Right cardiac atrium (tissue), 5 donors: ENCODE results near the gene OVOL1. TPM values are rescaled to one million over a fixed set of nuclear protein-coding genes. Genes with fewer than 3 reads are reported as not detected.
"Not testable (repeated sequence)": the region's sequence is repeated elsewhere in the genome, so short reads cannot be mapped to it uniquely, and the experiment has no call there.

Experiments
- ATAC-seq, 2 donors: fragments of 200-7000 bp; cut with Tn5 transposase; one replicate each; pipeline versions ENCODE4 v1.8.0 to v1.9.1; 2020; ENCODE audit warnings: moderate library complexity in 2 of 2, mild to moderate bottlenecking in 1 of 2
- DNase-seq, 3 donors: peaks; one replicate each; pipeline ENCODE4 v3.0.0-alpha.2; 2020
- H3K27ac ChIP-seq: one replicate; pipeline ENCODE4 v1.5.1; 2013; ENCODE audit warnings: mild to moderate bottlenecking, low read length, control low read depth, moderate library complexity
- H3K27me3 ChIP-seq: one replicate; pipeline ENCODE4 v1.6.1; 2013; ENCODE audit not compliant: control insufficient read depth, insufficient read depth
- H3K4me1 ChIP-seq: one replicate; pipeline ENCODE4 v1.6.1; 2013; ENCODE audit warnings: low read length; ENCODE audit not compliant: control insufficient read depth, insufficient read depth
- H3K4me3 ChIP-seq: one replicate; pipeline ENCODE4 v1.5.1; 2013; ENCODE audit warnings: low read length, control low read depth
- H3K9me3 ChIP-seq: one replicate; pipeline ENCODE4 v1.6.1; 2013; ENCODE audit warnings: low read length; ENCODE audit not compliant: control insufficient read depth
- WGBS: extraction: QIAGEN DNeasy Blood & Tissue Kit; methylation state at CpG from one replicate; pipeline ENCODE4 v1.1.7; 2013; 5-methylcytosine and 5-hydroxymethylcytosine counted together
- intact Hi-C, 4 donors: fragments of 100-400 bp; cut with DNase I; formaldehyde crosslinking; loops; one replicate each; pipeline versions ENCODE4 v1.11.0 to v1.14.0; 2022 to 2023
- long read RNA-seq, 4 donors: library from polyadenylated mRNA; unstranded; transcript quantifications; one replicate each; pipeline ENCODE4 v2.0.0, GENCODE V29; 2020 to 2021
- polyA plus RNA-seq: library from polyadenylated mRNA; stranded (reverse); fragments of 200-250 nt; gene quantifications from one replicate; pipeline ENCODE4 v1.2.3, GENCODE V29; 2013
- total RNA-seq, 4 donors: library from RNA; stranded (reverse); fragmentation: NEBNext Ultra II Directional; extraction: Animal tissue kit (Norgen Biotek cat#: 25700); gene quantifications; one replicate each; pipeline ENCODE4 v1.2.1, GENCODE V29; 2021
- donor health status: healthy with polysubstance abuse.
- donor health status: DM: no; HTN: yes; CAD: no.
- donor health status: DM: no; HTN: no; CAD: no.
- donor health status: DM: no; HTN: yes; CAD: no; lungs with severe emphysema.
- donor health status: DM: yes; HTN: yes; CAD: no.

The OVOL1 gene
- not detected for total RNA-seq
- polyA plus RNA-seq = not detected
- long read RNA-seq, donor 1 = 0 reads
- long read RNA-seq, donor 2 = 0 reads
- long read RNA-seq, donor 3 = 0 reads
- long read RNA-seq, donor 4 = 0 reads

DNA sequence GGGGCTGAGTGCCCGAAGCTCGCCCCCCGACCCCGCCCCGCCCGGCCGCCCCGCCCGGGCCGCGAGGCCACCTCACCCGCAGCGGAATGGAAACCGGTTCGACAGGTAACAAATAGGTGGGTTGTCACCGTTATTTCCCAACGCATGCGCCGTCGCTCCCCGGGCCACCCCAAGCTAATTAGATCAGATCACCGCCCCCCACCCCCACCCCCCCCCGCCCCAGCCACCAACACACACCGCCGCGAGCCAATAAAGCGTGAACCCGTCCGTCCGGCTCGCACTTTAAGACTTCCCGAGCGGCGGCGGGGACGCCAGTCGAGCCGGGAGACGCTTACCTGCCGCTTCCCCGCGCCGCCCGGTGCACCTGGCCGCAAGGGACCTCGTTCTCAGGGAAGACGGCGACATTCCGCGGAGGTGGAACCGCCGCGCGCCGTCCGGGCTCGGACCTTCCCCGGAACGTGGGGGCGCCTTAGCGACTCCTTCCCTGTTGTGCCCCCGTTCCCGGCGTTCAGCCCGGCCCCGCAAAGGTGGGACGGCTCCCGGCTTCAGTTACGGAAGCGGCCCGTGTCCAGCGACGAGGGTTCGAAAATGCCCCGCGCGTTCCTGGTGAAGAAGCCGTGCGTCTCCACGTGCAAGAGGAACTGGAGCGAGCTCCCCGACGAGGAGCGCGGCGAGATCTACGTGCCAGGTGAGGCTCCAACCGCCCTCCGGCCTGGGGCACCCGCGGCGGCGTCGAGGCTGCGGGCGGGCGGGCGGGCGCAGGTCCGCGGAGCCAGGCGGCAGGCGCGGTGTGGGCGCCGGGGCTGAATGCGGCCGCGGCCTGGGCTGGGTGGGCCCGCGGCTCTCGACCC is at the start of gene OVOL1:
TSS of gene OVOL1 (plus strand) at position 278 of the 851 bp plus-strand sequence. CDS start at position 589, 311 bp downstream.
- WGBS = 2% methylated on average over 112 of the region's 112 CpGs
- no peak within 1 kb of the TSS for H3K27ac ChIP-seq
- intact Hi-C loops = no loop called here
- H3K9me3 ChIP-seq = no peaks in the 10 kb centered on the region
- H3K4me1 ChIP-seq = no peaks in the 10 kb centered on the region
- ATAC-seq (no peak), DNase-seq (no peak)
- no peaks in the 10 kb centered on the region for H3K27me3 ChIP-seq
- peak within 1 kb of the TSS; percentile 21 for H3K4me3 ChIP-seq

DNA sequence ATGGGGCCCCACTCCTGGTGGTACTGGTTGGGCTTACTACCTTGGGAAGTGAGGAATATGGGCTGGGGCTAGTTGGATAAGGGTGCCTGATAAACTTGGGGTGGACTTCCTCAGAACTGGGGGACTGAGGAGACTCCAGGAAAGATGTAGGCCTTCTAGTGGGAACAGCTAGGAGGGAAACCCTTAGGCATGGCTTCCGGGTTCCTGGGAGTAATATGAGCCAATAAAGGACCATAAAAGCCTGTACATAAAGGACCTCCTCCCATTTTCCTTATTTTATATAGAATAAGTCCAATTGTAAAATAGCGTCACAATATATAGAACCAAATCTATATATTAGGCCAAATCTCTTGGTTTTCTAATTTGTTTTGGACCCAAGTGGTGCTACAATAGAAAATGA is 47.8 kb upstream of the OVOL1 start:
- intact Hi-C loops = no loop called here
- no peaks in the 10 kb centered on the region for H3K27me3 ChIP-seq
- no peak overlapping the region for H3K4me3 ChIP-seq
- 92% methylated on average over 2 of the region's 2 CpGs for WGBS
- no peak for DNase-seq
- no peaks in the 10 kb centered on the region for H3K9me3 ChIP-seq
- no peak overlapping the region for H3K27ac ChIP-seq
- no peaks in the 10 kb centered on the region for H3K4me1 ChIP-seq
- no peak for ATAC-seq

DNA sequence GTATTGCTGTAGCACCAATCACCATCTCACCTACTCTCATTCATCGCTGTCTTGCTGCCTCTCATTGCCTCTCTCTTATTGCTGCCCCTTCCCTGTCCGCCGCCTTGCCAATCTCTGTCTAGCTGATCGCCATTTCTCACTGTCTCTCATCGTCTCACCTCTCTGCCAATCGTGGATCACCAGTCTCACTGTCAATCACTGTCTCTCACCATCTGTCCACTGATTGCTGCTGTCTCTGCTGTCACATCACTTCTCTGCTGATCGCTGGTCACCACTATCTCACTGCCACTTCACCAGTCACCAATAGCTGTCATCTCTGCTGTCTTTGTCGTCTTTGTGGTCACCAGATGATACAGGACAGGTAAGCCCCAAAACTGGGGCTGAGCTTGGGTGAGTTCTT is 45.7 kb upstream of the OVOL1 start:
- Histone ChIP-seq H3K27ac (no peak overlapping the region), H3K4me1 (no peaks in the 10 kb centered on the region), H3K27me3 (no peaks in the 10 kb centered on the region), H3K4me3 (no peak overlapping the region), H3K9me3 (no peaks in the 10 kb centered on the region)
- intact Hi-C loops = no loop called here
- 77% methylated on average over 8 of the region's 8 CpGs for WGBS
- DNase-seq (no peak), ATAC-seq (no peak)

DNA sequence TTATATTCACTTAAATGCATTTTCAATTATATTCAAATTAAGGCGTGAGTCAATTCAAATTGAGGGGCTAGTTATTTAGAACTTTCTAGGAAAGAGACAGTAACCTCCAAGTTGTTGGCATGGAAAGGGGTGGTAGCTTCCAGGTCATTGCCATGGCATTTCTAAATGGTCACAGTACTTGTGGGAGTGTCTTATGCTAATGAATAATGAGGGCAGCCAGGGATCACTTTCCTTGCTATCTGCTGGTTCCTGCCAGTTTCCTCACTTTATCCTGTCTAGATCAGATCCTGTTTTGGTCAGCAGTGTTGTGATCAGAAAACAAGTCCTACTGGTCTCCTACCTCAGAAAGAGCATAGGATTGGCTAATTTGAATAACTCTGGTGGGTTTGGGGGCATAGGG is 44.5 kb upstream of the OVOL1 start:
- 89% methylated on average over 1 of the region's 1 CpG for WGBS

DNA sequence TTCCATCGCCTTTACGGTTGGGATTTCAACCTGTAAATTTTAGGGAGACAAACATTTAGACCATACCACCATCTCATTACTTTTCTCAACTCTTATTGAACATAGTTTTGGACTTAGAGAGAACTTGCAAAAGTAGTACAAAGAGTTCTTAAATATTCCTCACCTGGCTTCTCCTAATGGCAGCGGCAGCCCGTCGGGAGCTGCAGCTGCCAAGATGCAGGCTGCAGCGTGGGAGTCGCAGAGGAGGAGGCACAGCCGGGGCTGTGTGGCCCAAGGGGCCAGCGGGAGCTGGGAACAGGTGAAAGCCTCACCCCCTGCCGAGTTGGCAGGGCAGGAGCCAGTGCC is 43.2 kb upstream of the OVOL1 start:
- Histone ChIP-seq H3K4me3 (no peak overlapping the region), H3K4me1 (no peaks in the 10 kb centered on the region), H3K27ac (no peak overlapping the region), H3K27me3 (no peaks in the 10 kb centered on the region), H3K9me3 (no peaks in the 10 kb centered on the region)
- 72% methylated on average over 10 of the region's 10 CpGs for WGBS
- ATAC-seq (no peak), DNase-seq (no peak)
- intact Hi-C loops = no loop called here

More for the DNA sequence above, 44.5 kb upstream of the OVOL1 start:
- Histone ChIP-seq H3K27ac (no peak overlapping the region), H3K27me3 (no peaks in the 10 kb centered on the region), H3K4me3 (no peak overlapping the region), H3K9me3 (no peaks in the 10 kb centered on the region), H3K4me1 (no peaks in the 10 kb centered on the region)
- intact Hi-C loops = no loop called here
- DNase-seq = no peak
- no peak for ATAC-seq

DNA sequence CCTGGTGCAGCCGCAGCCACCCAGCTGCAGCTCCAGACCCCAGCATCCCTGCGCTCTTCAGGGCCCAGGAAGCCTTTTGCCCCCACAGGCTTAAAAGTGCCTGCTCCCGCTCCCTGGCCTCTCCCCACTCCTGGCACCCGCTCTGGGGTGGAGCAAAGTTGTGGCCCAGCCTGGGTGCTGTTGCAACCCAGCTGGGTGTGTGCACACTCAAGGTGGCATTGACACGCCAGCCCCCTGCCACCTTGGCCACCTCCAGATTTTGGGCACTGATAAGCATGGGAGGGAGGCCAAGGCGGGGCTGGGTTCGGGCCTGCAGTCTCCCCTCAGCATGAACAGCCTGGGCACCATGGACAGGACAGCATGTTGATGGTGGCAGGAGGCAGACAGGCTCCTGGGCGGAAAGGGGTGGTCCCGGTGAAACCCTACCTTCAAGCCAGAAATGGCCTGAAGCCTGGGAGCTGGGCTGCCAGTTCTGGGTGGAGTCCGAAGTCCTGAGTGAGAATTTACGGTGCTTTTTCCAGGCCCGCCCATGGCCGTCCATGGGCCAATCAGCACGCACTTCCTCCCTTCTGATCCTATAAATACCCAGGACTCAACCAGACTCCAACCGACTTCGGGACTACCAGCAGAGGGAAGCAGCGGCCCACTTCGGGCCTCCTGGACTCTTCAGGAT is 42.7 kb upstream of the OVOL1 start:
- H3K9me3 ChIP-seq = no peaks in the 10 kb centered on the region
- peak; percentile 51 to 57 for ATAC-seq
- no peaks in the 10 kb centered on the region for H3K27me3 ChIP-seq
- intact Hi-C loops = no loop called here
- peak in 1 of 3 donors; percentile 17 for DNase-seq
- H3K27ac ChIP-seq = no peak overlapping the region
- no peaks in the 10 kb centered on the region for H3K4me1 ChIP-seq
- H3K4me3 ChIP-seq = no peak overlapping the region
- 73% methylated on average over 18 of the region's 18 CpGs for WGBS

DNA sequence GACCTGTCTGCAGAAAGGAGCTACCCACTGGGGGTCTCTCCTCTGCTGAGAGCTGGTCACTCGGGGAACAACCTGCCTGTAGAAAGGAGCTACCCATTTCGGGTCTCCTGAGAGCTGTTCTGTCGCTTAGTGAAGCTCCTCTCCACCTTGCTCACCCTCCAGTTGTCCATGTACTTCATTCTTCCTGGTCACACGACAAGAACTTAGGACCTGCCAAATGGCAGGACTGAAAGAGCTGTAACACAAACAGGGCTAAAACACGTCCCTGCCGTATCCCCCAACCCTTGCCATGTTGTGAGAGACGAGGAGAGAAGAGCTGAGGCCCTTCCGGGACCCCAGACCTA is 42.2 kb upstream of the OVOL1 start:
- ATAC-seq (no peak), DNase-seq (no peak)
- no peaks in the 10 kb centered on the region for H3K9me3 ChIP-seq
- H3K27ac ChIP-seq = no peak overlapping the region
- no peaks in the 10 kb centered on the region for H3K27me3 ChIP-seq
- intact Hi-C loops = no loop called here
- WGBS = 79% methylated on average over 8 of the region's 8 CpGs
- H3K4me3 ChIP-seq = no peak overlapping the region
- no peaks in the 10 kb centered on the region for H3K4me1 ChIP-seq

DNA sequence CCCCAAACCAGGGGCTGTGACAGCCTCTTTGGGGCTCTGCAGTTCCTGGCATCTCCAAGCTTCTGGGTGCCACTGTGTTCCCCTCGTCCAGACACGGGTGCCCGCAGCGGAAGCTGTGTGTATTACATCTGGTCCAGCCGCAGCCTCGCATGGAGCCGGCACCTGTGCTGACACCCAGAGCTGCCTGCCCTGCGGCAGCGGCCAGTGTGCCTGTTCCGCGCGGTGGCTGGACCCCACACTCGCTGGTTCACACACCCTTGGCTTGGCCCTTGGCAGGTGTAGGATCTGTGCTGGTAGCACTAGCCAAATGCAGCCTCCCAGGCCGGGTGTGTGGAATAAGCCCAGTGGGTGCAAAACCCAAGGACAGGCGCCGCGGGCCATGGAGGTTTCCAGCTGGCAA is 41.8 kb upstream of the OVOL1 start:
- WGBS = 91% methylated on average over 17 of the region's 17 CpGs
- ATAC-seq = peak in 1 of 2 donors; percentile 33

DNA sequence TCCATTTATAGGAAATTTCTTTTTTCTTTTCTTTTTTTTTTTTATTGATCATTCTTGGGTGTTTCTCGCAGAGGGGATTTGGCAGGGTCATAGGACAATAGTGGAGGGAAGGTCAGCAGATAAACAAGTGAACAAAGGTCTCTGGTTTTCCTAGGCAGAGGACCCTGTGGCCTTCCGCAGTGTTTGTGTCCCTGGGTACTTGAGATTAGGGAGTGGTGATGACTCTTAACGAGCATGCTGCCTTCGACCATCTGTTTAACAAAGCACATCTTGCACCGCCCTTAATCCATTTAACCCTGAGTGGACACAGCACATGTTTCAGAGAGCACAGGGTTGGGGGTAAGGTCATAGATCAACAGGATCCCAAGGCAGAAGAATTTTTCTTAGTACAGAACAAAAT is 24.7 kb upstream of the OVOL1 start:
- H3K9me3 ChIP-seq, H3K27me3 ChIP-seq, H3K27ac ChIP-seq, intact Hi-C loops, ATAC-seq, H3K4me1 ChIP-seq, DNase-seq, H3K4me3 ChIP-seq: not testable (repeated sequence)
- 55% methylated on average over 5 of the region's 5 CpGs for WGBS

More for the DNA sequence above, 41.8 kb upstream of the OVOL1 start:
- Histone ChIP-seq H3K9me3 (no peaks in the 10 kb centered on the region), H3K4me1 (no peaks in the 10 kb centered on the region), H3K27ac (no peak overlapping the region), H3K27me3 (no peaks in the 10 kb centered on the region), H3K4me3 (no peak overlapping the region)
- intact Hi-C loops = no loop called here
- DNase-seq = no peak

DNA sequence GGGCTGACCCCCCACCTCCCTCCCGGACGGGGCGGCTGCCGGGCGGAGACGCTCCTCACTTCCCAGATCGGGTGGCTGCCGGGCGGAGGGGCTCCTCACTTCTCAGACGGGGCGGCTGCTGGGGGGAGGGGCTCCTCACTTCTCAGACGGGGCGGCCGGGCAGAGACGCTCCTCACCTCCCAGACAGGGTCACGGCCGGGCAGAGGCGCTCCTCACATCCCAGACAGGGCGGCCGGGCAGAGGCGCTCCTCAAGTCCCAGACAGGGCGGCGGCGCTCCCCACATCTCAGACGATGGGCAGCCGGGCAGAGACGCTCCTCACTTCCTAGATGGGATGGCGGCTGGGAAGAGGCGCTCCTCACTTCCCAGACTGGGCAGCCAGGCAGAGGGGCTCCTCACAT is 24.0 kb upstream of the OVOL1 start:
- H3K4me1 ChIP-seq, H3K27ac ChIP-seq, H3K4me3 ChIP-seq, intact Hi-C loops, DNase-seq, ATAC-seq, H3K27me3 ChIP-seq, H3K9me3 ChIP-seq: not testable (repeated sequence)
- 90% methylated on average over 28 of the region's 29 CpGs for WGBS

DNA sequence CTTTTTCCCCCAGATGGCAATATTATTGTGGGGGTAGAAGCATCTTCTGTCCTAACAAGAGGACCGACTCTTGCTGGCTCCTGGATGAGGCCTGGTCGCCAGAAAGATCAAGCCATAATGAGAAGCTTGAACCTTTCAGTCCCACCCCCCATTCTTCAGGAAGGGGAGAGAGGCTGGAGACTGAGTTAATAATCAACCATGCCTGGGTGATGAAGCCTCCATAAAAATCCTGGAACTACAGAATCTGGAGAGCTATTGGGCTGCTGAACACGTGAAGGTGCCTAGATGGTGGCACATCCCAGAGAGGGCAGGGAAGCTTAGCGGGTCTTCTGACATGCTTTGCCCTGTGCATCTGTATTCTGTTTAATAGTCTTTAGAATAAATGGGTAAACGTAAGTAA is 22.4 kb upstream of the OVOL1 start:
- no peak overlapping the region for H3K4me3 ChIP-seq
- H3K9me3 ChIP-seq = no peaks in the 10 kb centered on the region
- no peaks in the 10 kb centered on the region for H3K4me1 ChIP-seq
- no peak overlapping the region for H3K27ac ChIP-seq
- no peak for ATAC-seq
- H3K27me3 ChIP-seq = no peaks in the 10 kb centered on the region
- WGBS = 76% methylated on average over 5 of the region's 5 CpGs
- intact Hi-C loops = no loop called here
- no peak for DNase-seq
